ENCODE results near the gene LYSMD3.
A peak's percentile ranks its signal among the peaks of the same experiment; 100 is the strongest.

The LYSMD3 gene

GRCh38 chr5:90495146-90495545 lies 34.2 kb downstream of the LYSMD3 start:
- DNase-seq (ENCODE audit: low read depth, low spot score), result no peak

GRCh38 chr5:90494043-90494442 lies 35.3 kb downstream of the LYSMD3 start:
- no peak for DNase-seq (ENCODE audit: low read depth, low spot score)
- no peak overlapping the region for H3K4me3 ChIP-seq (ENCODE audit: low read length)

More at GRCh38 chr5:90495146-90495545, 34.2 kb downstream of the LYSMD3 start:
- no peak overlapping the region for H3K4me3 ChIP-seq (ENCODE audit: low read length)

- DNase-seq (ENCODE audit: low read depth, low spot score), result no peak
- H3K4me3 ChIP-seq (ENCODE audit: low read length), result no peak overlapping the region
These were observed 40.6 kb downstream of the LYSMD3 start for GRCh38 chr5:90488791-90489190.

GRCh38 chr5:90484540-90484939 lies 44.8 kb downstream of the LYSMD3 start:
- no peak overlapping the region for H3K4me3 ChIP-seq (ENCODE audit: low read length)
- DNase-seq (ENCODE audit: low read depth, low spot score), result no peak

GRCh38 chr5:90483206-90483605 lies 46.2 kb downstream of the LYSMD3 start:
- H3K4me3 ChIP-seq (ENCODE audit: low read length), result no peak overlapping the region
- no peak for DNase-seq (ENCODE audit: low read depth, low spot score)

- DNase-seq (ENCODE audit: low read depth, low spot score), result no peak
- no peak overlapping the region for H3K4me3 ChIP-seq (ENCODE audit: low read length)
These were observed 48.7 kb downstream of the LYSMD3 start for GRCh38 chr5:90480699-90481098.

- no peak overlapping the region for H3K4me3 ChIP-seq (ENCODE audit: low read length)
- no peak for DNase-seq (ENCODE audit: low read depth, low spot score)
These were observed 49.6 kb downstream of the LYSMD3 start for GRCh38 chr5:90479611-90480385.

GRCh38 chr5:90477621-90478215 lies 51.7 kb downstream of the LYSMD3 start:
- no peak overlapping the region for H3K4me3 ChIP-seq (ENCODE audit: low read length)
- DNase-seq (ENCODE audit: low read depth, low spot score), result no peak

GRCh38 chr5:90477073-90477472 lies 52.3 kb downstream of the LYSMD3 start:
- no peak overlapping the region for H3K4me3 ChIP-seq (ENCODE audit: low read length)
- DNase-seq (ENCODE audit: low read depth, low spot score), result peak; percentile 18

- no peak overlapping the region for H3K4me3 ChIP-seq (ENCODE audit: low read length)
- peak; percentile 16 for DNase-seq (ENCODE audit: low read depth, low spot score)
These were observed 53.0 kb downstream of the LYSMD3 start for GRCh38 chr5:90476391-90476790.

- peak overlapping the region; percentile 92 for H3K4me3 ChIP-seq (ENCODE audit: low read length)
- DNase-seq (ENCODE audit: low read depth, low spot score), result no peak
These were observed 53.9 kb downstream of the LYSMD3 start for GRCh38 chr5:90475436-90475980.

- DNase-seq (ENCODE audit: low read depth, low spot score), result peak; percentile 88
These were observed 54.9 kb downstream of the LYSMD3 start, which contains the start of the genes MBLAC2 and POLR3G for GRCh38 chr5:90474235-90475107. MBLAC2 (minus strand) TSS chr5:90474771; CDS start chr5:90474292, 479 bp downstream. POLR3G (plus strand) TSS chr5:90474864; CDS start chr5:90485568, 10,704 bp downstream.

GRCh38 chr5:90473396-90474234 lies 55.8 kb downstream of the LYSMD3 start:
- peak overlapping the region; percentile 92 for H3K4me3 ChIP-seq (ENCODE audit: low read length)
- DNase-seq (ENCODE audit: low read depth, low spot score), result peak; percentile 15

More at GRCh38 chr5:90474235-90475107, 54.9 kb downstream of the LYSMD3 start, which contains the start of the genes MBLAC2 and POLR3G:
- H3K4me3 ChIP-seq (ENCODE audit: low read length), result peak within 1 kb of the TSS; percentile 92

GRCh38 chr5:90472783-90473395 lies 56.5 kb downstream of the LYSMD3 start:
- peak overlapping the region; percentile 92 for H3K4me3 ChIP-seq (ENCODE audit: low read length)

More at GRCh38 chr5:90472783-90473395, 56.5 kb downstream of the LYSMD3 start:
- DNase-seq (ENCODE audit: low read depth, low spot score), result no peak
